MM.1S (cell line): ENCODE measurements around the gene B3GAT3.

Experiments
- DNase-seq: peaks from one replicate; pipeline ENCODE4 v3.0.0-alpha.2; 2015
- H2AFZ ChIP-seq: fragments of 300-600 bp; sonication (generic); 2 replicates; pipeline ENCODE4 v1.6.0; 2016; ENCODE audit warnings: antibody characterized with exemption, low read length
- H3F3A ChIP-seq: fragments of 300-600 bp; sonication (generic); 2 replicates; pipeline ENCODE4 v1.6.1; 2016; ENCODE audit warnings: mild to moderate bottlenecking, antibody characterized with exemption, low read length, moderate library complexity, mixed read lengths; ENCODE audit not compliant: insufficient read depth
- H3K27ac ChIP-seq: fragments of 300-600 bp; sonication (generic); 2 replicates; pipeline ENCODE4 v1.5.1; 2016; ENCODE audit warnings: mild to moderate bottlenecking, low read length
- H3K27me3 ChIP-seq: fragments of 300-600 bp; sonication (generic); replicated peaks from 2 replicates; pipeline ENCODE4 v1.6.0; 2016; ENCODE audit warnings: low read length; ENCODE audit not compliant: insufficient read depth
- H3K36me3 ChIP-seq: fragments of 300-600 bp; sonication (generic); replicated peaks from 2 replicates; pipeline ENCODE4 v1.6.1; 2016; ENCODE audit warnings: mild to moderate bottlenecking, low read length, mixed read lengths; ENCODE audit not compliant: insufficient read depth
- H3K4me1 ChIP-seq: fragments of 300-600 bp; sonication (generic); 2 replicates; pipeline ENCODE4 v1.6.1; 2016; ENCODE audit warnings: low read length, mixed read lengths
- H3K4me2 ChIP-seq: fragments of 300-600 bp; sonication (generic); 2 replicates; pipeline ENCODE4 v1.6.0; 2016; ENCODE audit warnings: low read depth, low read length
- H3K4me3 ChIP-seq: fragments of 300-600 bp; sonication (generic); 2 replicates; pipeline ENCODE4 v1.5.1; 2016; ENCODE audit warnings: low read length, mixed read lengths
- H3K79me2 ChIP-seq: fragments of 300-600 bp; sonication (generic); 2 replicates; pipeline ENCODE4 v1.6.1; 2016; ENCODE audit warnings: mixed run types, low read length, mixed read lengths
- H3K9ac ChIP-seq: fragments of 300-600 bp; sonication (generic); 2 replicates; pipeline ENCODE4 v1.6.1; 2016; ENCODE audit warnings: low read length, mixed read lengths
- H3K9me2 ChIP-seq: fragments of 300-600 bp; sonication (generic); replicated peaks from 2 replicates; pipeline ENCODE4 v1.6.1; 2016; ENCODE audit warnings: mild to moderate bottlenecking, low read length, mixed read lengths; ENCODE audit not compliant: insufficient read depth
- H3K9me3 ChIP-seq: fragments of 300-600 bp; sonication (generic); replicated peaks from 2 replicates; pipeline ENCODE4 v1.6.1; 2016; ENCODE audit warnings: mild to moderate bottlenecking, low read length, mixed read lengths; ENCODE audit not compliant: insufficient read depth
- H4K20me1 ChIP-seq: fragments of 300-600 bp; sonication (generic); 2 replicates; pipeline ENCODE4 v1.6.1; 2016; ENCODE audit warnings: mild to moderate bottlenecking, low read length, moderate library complexity, mixed read lengths; ENCODE audit not compliant: insufficient read depth
- CTCF ChIP-seq: fragments of 300-600 bp; sonication (generic); IDR thresholded peaks from 2 replicates; pipeline ENCODE4 v1.5.1; 2016; ENCODE audit warnings: antibody characterized with exemption, low read length, mixed read lengths
- EZH2 ChIP-seq: fragments of 300-600 bp; sonication (generic); optimal IDR thresholded peaks from 2 replicates; pipeline ENCODE3; 2017; ENCODE audit warnings: low read depth, mild to moderate bottlenecking, antibody characterized with exemption, low read length, mixed read lengths
- EZH2phosphoT487 ChIP-seq: fragments of 300-600 bp; sonication (generic); IDR thresholded peaks from 2 replicates; pipeline ENCODE4 v1.6.1; 2018; ENCODE audit warnings: antibody characterized with exemption, low read length

Gene B3GAT3

GRCh38 chr11:62644220-62644619 is 22.4 kb upstream of the B3GAT3 start:
- Histone ChIP-seq H3K9me2 (no peaks in the 10 kb centered on the region), H3F3A (peaks cover 5% of the 10 kb centered on the region; the same call in 1 of the 2 replicates), H3K9ac (no peak overlapping the region), H2AFZ (no peak overlapping the region), H3K4me1 (peaks cover 9% of the 10 kb centered on the region), H3K9me3 (no peaks in the 10 kb centered on the region), H3K27me3 (no peaks in the 10 kb centered on the region), H4K20me1 (no peaks in the 10 kb centered on the region), H3K4me3 (no peak overlapping the region), H3K36me3 (0 out of 2 replicates have a peak, but pooled peaks cover 8% of the 10 kb centered on the region), H3K79me2 (peaks cover 68% of the 10 kb centered on the region), H3K4me2 (no peak overlapping the region), H3K27ac (no peak overlapping the region)
- TF ChIP-seq CTCF (no peak), EZH2phosphoT487 (no peak), EZH2 (no peak)
- no peak for DNase-seq

GRCh38 chr11:62632492-62632891 is 10.7 kb upstream of the B3GAT3 start:
- H3K9me2 ChIP-seq: no peaks in the 10 kb centered on the region
- no peak for DNase-seq
- H3K4me3 ChIP-seq: no peak overlapping the region
- TF ChIP-seq CTCF (no peak), EZH2phosphoT487 (no peak), EZH2 (no peak)
- H3K4me2 ChIP-seq: no peak overlapping the region
- H3K9ac ChIP-seq: no peak overlapping the region
- no peaks in the 10 kb centered on the region for H3K27me3 ChIP-seq
- peaks cover 21% of the 10 kb centered on the region for H3K36me3 ChIP-seq
- no peaks in the 10 kb centered on the region for H3K9me3 ChIP-seq
- no peaks in the 10 kb centered on the region; the same call in 1 of the 2 replicates for H3F3A ChIP-seq
- peaks cover 32% of the 10 kb centered on the region for H3K79me2 ChIP-seq
- no peak overlapping the region for H3K27ac ChIP-seq
- no peak overlapping the region for H2AFZ ChIP-seq
- H3K4me1 ChIP-seq: no peaks in the 10 kb centered on the region
- no peaks in the 10 kb centered on the region for H4K20me1 ChIP-seq

- H3K36me3 ChIP-seq: peaks cover 16% of the 10 kb centered on the region; the same call in 1 of the 2 replicates
- H3K79me2 ChIP-seq: peaks cover 2% of the 10 kb centered on the region
- H3K9ac ChIP-seq: no peak overlapping the region
These were observed 5.9 kb upstream of the B3GAT3 start for GRCh38 chr11:62627713-62628112.

More at GRCh38 chr11:62627713-62628112, 5.9 kb upstream of the B3GAT3 start:
- DNase-seq: no peak
- Histone ChIP-seq H2AFZ (no peak overlapping the region), H3F3A (peaks cover 7% of the 10 kb centered on the region), H3K27me3 (no peaks in the 10 kb centered on the region), H3K4me2 (no peak overlapping the region), H3K4me3 (no peak overlapping the region), H3K4me1 (no peaks in the 10 kb centered on the region), H3K27ac (no peak overlapping the region), H3K9me2 (no peaks in the 10 kb centered on the region), H3K9me3 (no peaks in the 10 kb centered on the region), H4K20me1 (no peaks in the 10 kb centered on the region)
- TF ChIP-seq CTCF: no peak; the same call in 1 of the 2 replicates
- TF ChIP-seq EZH2: no peak
- TF ChIP-seq EZH2phosphoT487: no peak
